NCI-H446 (cell line): ENCODE measurements around the gene VSTM4.

Source experiments
- DNase-seq, 2 experiments: peaks; one replicate each; lab custom pipeline; 2025; lab: John Stamatoyannopoulos, UW

Gene VSTM4

DNA sequence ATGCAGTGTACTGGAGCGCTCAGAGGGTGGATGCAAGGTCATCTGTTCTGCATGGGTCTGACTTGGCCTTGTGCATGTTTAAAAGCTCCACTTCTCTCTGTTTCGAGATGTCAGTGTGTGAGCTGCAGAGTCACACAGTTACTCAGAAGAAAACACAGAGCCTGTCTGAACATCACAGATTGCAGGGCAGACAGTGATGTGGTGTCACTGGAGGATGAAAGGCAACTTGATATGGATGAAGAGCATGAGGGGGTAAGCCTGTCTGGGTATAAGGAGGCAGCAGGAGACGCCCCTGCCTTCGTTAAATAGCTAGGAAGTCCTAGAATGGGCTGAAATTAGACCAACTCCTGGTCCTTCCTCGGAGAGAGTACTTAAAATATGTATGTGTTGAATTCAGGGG, 108.2 kb downstream of the VSTM4 start:
- DNase-seq = no peak

DNA sequence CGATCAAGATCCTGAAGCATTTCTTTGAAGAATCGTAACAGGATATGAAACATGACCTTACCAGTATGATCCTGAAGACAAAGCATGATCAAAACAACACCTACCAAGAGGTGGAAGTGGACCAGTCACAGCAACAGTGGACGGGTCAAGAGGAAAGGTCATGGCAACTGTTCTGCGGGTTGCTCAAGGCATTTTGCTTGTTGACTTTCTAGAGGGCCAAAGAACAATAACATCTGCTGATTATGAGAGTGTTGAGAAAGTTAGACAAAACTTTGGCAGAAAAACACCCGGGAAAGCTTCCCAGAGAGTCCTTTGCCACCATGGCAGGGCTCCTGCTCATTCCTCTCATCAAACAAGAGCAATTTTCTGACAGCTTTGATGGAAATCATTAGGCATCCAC, 110.1 kb downstream of the VSTM4 start:
- DNase-seq = no peak

GRCh38 chr10:49001870-49002672, 113.3 kb downstream of the VSTM4 start:
- DNase-seq = no peak

- no peak for DNase-seq
These were observed 113.9 kb downstream of the VSTM4 start for GRCh38 chr10:49001402-49001801.

DNA sequence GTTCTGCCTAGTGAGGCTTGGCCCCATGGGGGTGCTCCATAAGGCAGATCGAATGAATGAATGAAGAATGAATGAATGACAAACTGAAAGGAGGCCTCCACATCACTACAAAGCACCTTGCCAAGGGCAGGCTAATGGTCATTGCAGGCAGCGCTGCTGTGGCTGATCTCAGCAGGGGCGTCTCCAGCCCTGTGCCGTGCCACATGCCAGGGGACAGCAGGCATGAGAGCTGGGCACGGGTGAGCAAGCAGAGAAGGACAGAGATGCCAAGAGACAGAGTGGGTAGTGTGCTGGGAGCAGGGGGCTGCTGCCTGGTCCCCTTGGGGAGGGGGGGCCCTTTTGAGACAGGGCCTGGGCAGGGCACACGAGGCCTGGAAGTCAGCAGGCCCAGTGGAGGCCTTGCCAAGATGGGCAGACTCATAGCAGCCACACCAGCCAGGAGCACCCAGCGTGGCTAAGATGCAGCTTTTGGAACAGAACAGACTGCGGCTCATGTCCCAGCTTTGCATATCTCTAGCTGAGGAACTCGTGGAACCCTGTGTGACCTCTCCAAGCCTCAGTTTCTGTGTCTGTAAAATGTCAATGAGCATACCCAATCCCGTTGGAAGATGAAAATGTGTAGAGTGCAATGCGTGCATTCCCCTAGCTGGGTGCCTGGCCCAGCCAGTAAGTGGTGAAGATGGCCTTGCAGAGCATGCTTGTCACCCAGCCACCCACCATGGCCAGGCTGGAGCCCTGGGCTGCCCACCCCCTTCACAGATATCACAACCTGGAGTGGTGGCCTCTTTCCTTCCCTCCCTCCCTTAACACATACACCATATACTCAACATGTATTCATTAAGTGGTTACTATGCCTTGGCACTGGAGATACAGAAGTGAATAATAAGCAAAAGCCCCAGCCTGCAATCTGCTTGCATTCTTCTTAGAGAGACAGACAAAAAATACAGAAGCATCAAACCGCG, 114.6 kb downstream of the VSTM4 start:
- DNase-seq = no peak

GRCh38 chr10:48999346-48999745, 116.0 kb downstream of the VSTM4 start:
- DNase-seq = no peak

GRCh38 chr10:48996329-48996728, 119.0 kb downstream of the VSTM4 start:
- no peak for DNase-seq

- DNase-seq = no peak
These were observed 121.7 kb downstream of the VSTM4 start for GRCh38 chr10:48993627-48994026.

- no peak for DNase-seq
These were observed 125.1 kb downstream of the VSTM4 start for GRCh38 chr10:48990226-48990625.

GRCh38 chr10:48985621-48986158, 129.6 kb downstream of the VSTM4 start:
- no peak for DNase-seq

DNA sequence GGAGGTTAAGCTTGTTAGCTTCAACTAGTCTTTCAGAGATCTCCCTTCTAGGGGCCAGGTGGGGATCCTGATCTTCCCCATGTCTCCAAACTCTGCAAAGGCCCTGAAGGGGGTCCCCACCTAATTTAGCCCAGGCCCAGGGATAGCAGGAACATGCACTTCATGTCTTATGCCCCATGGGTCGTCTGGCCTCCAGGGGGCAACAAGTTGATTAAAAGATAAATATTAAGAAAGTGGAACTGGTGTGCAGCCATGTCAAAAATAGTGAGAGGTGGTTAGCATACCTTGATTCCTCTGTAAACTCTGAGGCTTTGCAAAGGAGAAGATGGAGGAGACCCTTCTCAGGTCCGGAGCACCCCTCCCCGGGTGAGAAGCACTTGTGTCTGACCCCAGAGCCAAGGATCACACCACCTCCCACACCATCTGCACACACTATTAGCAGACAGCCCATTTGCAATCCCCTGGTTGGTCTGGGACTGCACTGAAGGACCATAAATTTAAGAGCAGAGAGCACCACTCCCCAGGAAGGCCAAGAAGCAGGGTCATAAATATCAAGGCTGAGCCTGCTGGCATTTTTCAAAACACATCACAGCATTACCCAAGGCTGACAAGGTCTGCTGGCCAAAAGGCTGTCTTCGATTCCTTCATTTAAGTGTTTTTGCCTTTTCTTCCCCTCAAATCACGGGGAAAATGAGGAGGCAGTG, 131.5 kb downstream of the VSTM4 start:
- DNase-seq = no peak

GRCh38 chr10:48982584-48982983, 132.7 kb downstream of the VSTM4 start:
- DNase-seq = no peak

DNA sequence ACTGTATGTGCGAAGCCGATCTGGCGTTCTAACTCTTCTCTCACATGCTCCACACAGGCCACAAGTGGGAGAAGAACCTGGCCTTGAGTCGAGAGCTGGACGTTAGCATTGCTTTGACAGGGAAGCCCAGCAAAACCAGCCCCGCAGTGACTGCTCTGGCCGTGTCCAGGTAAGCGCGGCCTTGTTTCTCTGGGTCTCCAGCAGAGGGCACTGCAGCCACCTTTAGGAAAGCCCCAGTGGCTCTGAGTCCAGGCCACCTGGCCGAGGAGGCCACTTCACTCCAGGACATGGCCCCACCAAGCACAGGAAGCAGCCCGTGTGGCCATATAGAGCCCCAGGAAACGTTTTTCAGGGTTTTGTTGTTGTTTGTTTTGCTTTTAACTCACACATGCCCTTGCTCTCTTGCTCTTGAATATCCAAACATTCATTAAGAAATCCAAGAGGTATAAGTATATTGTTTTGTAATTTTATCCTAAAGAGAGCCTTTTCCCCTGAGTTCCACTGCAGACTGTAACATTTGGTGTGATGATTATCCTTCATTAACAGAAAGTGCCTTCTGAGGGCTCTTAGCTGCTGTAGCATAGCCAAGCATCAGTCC, 133.9 kb downstream of the VSTM4 start:
- DNase-seq = peak in 1 of 2 experiments; percentile 5

DNA sequence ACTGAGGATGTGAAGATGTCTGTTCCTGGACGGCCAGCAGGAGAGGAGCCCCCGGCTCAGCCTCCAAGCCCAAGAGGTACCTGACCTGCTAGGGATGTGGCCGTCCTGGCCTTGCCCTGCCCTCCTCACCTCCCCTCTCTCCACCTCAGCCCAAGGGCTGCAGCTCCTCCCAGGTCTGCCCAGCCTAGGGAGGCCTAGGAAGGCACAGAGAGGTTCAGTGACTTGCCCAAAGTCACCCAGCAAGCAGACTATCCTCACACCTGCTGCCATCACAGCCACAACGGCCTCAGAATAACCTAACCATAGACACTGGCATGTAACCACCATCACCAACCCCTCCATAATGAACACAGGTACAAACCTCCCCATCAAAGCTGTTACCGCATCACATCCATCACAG, 137.0 kb downstream of the VSTM4 start:
- no peak for DNase-seq

DNA sequence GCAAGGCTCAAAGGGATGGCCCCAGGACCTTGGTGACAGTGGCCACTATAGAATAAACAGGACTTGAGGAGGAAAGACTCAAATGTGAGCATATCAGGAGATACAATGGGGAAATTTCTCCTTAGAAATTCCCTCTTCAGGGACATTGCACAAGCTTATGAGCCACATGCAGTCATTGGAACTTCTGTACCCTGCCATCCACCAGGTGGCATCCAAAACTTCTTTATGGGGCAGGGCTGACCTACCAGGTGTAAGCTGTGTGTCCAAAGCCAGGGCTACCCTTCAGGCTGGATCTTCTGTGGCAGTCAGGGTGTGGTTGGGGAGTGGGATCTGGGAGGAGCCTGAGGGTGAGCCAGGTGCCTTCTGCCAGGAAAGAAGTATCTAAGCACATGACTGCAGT, 139.1 kb downstream of the VSTM4 start:
- DNase-seq = no peak

- no peak for DNase-seq
These were observed 140.7 kb downstream of the VSTM4 start for GRCh38 chr10:48974510-48975156.

- DNase-seq = no peak
These were observed 142.3 kb downstream of the VSTM4 start for GRCh38 chr10:48973065-48973464.

DNA sequence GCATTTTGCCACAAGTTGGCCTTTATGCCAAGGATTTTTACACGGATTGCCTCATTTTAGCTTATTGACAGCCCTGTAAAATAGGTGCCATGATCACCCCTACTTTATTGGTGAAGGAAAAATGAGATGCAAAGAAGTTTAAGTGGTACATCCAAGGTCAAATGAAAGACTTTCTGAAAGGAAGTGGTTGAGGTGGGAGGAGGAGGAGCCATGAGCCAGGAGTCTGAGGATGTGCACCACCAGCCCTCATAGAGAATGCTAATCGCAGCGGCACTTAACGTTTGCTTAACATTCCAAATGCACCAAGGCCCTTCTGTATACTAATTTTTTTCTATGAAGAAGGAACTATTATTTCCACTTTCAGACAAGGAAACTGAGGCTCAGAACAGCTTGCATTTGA, 144.7 kb downstream of the VSTM4 start:
- no peak for DNase-seq

DNA sequence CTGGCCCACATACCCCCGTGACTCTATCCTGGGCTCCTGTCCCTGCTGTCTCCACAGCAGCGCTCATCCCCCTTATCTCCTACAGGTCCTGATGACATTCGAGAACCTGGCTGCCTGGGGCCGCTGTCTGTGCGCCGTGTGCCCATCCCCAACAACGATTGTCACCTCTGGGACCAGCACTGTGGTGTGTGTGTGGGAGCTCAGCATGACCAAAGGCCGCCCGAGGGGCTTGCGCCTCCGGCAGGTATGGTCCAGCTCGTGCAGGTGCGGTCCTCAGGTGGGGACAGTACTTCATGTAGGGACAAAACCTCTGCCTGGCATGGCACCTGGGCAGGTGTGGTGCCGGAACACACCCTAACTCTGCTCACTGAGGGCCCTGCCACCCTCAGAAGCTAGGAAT, 145.3 kb downstream of the VSTM4 start:
- DNase-seq = no peak

GRCh38 chr10:48968036-48968435, 147.3 kb downstream of the VSTM4 start:
- DNase-seq = no peak

- DNase-seq = no peak
These were observed 149.9 kb downstream of the VSTM4 start for GRCh38 chr10:48965460-48965859.
